Jurkat, Clone E6-1 (cell line): Measurements from ENCODE around the gene TIMM50. TPM values are rescaled to one million over a fixed set of nuclear protein-coding genes. Genes with fewer than 3 reads are reported as not detected.
A peak's percentile ranks its signal among the peaks of the same experiment; 100 is the strongest.
"Not testable (repeated sequence)": the region's sequence is repeated elsewhere in the genome, so short reads cannot be mapped to it uniquely, and the experiment has no call there.

Source experiments
- DNase-seq: peaks from one replicate; pipeline ENCODE4 v3.0.0-alpha.2; 2011; ENCODE audit warnings: low read depth, low spot score
- H3K4me3 ChIP-seq: 2 replicates; pipeline ENCODE4 v1.5.1; 2011; ENCODE audit warnings: mild to moderate bottlenecking, low read length, control low read depth, moderate library complexity
- polyA plus RNA-seq: library from polyadenylated mRNA; unstranded; fragments of >200 nt; gene quantifications from one replicate; pipeline ENCODE4 v1.2.1, GENCODE V29; 2012; ENCODE audit warnings: missing spikeins; ENCODE audit not compliant: insufficient read length, insufficient read depth

The TIMM50 gene
- polyA plus RNA-seq: 137 TPM

DNA sequence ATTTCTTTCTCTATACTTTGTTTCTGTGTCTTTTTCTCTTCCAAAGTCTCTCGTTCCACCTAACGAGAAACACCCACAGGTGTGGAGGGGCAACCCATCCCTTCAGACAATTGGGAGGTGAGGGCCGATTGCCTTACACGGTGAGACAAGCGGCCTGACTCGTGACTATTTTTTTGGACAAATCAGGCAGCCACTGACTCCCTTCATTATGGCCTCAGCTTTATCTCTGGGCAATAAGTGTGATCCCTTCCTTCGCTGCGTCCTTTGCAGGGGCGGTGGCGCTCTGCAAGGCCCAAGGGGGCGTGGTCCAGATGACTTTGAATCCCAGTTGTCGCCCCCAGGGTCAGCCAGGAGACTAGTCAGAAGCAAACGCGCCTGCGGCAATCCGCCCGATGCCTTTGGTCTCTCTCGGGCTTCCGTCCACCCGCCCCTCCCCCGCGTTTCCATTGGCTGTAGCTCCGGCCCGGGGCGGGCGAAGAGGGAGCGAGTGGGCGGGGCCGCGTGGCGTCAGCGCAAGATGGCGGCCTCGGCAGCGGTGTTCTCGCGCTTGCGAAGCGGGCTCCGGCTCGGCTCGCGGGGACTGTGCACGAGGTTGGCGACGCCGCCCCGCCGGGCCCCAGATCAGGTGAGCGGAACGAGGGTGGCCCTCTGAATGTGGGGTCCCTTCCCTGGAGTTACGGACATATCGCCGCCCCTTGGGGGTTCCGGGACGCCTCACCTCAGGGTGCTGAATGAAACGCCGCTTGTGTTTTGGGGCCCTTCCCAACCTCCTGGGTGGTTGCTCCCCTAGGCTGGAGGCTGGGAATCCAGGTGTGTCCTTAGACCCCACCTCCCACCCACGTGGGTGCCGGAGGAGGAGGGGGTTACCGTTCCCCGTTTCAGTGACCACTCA is at the start of gene TIMM50:
Gene TIMM50 (plus strand): TSS at position 502 of the 892 bp plus-strand sequence. CDS start 16 bp downstream, at position 518.
- peak within 1 kb of the TSS; percentile 98 for H3K4me3 ChIP-seq
- peak; percentile 91 for DNase-seq

DNA sequence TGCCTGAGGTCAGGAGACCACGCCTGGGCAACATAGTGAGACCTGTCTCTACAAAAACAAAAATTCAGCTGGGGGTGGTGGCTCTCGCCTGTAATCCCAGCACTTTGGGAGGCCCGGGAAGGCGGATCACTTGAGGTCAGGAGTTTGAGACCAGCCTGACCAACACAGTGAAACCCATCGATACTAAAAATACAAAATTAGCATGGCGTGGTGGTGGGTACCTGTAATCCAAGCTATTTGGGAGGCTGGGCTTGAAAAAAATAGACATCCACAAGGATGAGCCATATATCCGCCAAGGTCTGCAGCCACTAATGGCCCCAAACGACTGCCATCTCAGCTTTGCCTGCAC is 48.0 kb upstream of the TIMM50 start:
- no peak overlapping the region for H3K4me3 ChIP-seq
- no peak for DNase-seq

DNA sequence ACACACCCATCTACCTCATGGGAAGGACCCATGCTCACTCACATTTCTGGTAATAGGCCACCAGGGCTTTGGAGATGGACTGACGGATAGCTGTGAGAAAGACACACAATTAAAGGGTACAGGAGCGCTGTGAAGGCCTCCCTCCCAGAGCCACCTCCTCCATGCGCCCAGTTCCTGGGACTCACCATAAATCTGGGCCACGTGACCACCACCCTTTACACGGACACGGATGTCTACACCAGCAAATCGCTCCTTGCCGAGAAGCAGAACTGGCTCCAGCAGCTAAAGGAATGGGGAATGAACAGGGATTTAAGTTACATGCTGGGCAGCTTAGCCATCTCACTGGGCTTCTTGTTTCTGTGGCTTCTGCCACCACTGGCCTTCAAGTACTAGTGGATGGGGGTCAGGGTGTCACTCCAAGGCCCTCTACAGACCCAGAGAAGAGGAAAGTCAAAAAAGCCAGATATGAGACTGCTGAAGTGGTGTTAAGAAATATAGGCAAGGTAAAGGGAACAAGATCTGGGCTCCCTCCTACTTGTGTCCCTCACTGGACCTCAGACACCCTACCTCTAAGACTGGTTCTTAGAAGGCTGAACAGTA is 47.1 kb upstream of the TIMM50 start:
- no peak for DNase-seq

DNA sequence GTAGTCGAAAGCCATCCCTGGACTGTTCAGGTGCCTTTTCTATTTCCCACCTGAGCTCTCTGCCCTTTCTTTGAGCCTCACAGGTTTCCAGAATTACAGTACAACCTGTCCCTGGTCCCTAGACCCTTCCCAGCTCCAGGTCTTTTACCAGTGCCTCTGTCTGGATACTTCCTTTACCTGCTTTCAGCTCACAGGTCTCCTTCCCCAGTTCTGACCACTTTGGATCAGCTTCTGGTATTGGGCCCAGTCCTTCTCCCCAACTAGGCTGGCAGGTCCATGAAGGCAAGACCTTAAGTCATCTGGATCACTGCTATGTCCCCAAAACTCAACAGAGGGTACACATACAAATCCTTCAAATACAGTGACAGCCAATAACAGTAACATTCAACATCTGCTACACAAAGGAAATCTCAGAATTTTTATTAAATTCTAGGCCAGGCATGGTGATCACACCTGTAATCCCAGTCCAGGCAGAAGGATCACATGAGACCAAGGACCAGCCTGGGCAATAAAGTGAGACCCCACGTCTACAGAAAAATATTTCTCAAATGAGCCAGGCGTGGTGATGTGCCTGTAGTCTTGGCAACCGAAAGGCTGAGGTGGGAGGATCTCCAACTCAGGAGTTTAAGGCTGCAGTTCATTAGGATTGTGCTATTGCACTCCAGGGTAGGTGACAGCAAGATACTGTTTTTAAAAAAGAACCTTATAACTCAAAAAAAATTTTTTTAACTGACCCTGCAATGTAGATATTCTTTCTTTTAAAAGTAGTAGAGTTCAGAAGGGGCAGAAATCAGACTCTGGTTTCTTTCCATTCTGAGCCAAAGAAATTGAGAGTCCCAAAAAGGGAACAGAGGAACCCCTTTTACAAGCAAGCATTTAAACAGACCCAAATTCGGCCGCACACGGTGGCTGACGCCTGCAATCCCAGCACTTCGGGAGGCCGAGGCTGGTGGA is 46.2 kb upstream of the TIMM50 start:
- peak overlapping the region; percentile 96 for H3K4me3 ChIP-seq
- no peak for DNase-seq

More for the DNA sequence above, 47.1 kb upstream of the TIMM50 start:
- H3K4me3 ChIP-seq: no peak overlapping the region; the same call in 1 of the 2 replicates

DNA sequence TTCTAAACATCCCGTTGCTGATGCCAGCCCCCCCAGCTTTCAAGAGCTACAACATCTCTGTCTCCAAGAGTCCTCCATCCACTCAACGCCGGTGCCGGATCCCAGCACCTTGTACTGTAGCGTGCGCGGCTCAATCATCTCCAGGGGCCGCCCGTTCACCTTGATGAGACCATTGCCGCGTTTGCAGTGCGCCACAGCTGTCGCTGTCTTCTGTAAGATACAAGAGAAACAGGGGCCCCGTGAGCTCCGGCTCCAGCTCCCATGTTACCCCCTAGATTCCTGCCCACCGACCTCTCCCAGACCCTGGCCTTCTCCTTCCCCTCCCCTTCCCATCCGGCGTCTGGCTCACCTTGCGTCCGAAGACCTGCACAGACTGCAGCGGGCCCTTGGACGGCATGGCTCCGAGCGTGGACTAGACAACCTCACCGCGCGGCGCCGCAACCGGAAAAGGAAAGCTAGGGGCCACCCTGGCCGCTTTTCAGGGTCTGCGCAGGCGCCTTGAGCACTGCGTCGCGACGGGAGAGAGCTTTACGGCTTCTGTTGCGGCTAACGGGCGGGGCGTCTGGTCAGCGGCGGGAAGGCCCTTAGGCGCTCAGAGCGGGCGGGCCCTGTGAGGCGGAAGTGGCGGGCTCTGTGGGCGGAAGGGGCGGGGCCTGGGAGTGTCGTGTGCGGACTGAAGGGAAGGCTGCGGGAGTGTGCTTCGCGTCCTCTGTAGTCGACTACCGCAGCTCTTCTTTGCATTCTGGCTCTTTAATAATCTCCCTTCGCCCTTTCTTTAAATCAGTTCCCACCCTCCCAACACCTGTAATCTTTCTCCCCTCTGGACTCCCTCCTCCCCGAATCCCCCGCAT is 44.9 kb upstream of the TIMM50 start, which contains the start of gene RPS16:
Gene RPS16 (minus strand): TSS at position 451 of the 851 bp plus-strand sequence. CDS start 54 bp downstream, at position 397.
- DNase-seq: peak; percentile 95
- H3K4me3 ChIP-seq: peak within 1 kb of the TSS; percentile 96

DNA sequence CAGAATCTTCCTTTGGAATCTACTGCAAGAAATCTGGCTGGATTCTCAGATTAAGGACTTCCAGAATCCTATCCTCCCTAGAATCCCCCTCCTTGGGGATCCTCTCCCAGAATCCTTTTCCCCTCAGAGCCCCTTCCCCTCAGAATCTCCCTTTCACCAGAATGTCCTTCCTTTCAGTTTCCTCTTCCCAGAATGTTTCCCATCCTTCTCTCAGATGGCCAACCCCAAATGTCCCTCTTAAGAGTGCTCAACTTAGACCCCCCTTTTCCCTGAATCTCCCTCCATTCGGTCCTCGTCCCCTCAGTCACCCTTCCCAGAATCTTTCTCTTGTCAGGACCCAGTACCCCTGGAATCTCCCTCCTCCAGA is 44.3 kb upstream of the TIMM50 start:
- peak overlapping the region; percentile 96 for H3K4me3 ChIP-seq
- DNase-seq: no peak

DNA sequence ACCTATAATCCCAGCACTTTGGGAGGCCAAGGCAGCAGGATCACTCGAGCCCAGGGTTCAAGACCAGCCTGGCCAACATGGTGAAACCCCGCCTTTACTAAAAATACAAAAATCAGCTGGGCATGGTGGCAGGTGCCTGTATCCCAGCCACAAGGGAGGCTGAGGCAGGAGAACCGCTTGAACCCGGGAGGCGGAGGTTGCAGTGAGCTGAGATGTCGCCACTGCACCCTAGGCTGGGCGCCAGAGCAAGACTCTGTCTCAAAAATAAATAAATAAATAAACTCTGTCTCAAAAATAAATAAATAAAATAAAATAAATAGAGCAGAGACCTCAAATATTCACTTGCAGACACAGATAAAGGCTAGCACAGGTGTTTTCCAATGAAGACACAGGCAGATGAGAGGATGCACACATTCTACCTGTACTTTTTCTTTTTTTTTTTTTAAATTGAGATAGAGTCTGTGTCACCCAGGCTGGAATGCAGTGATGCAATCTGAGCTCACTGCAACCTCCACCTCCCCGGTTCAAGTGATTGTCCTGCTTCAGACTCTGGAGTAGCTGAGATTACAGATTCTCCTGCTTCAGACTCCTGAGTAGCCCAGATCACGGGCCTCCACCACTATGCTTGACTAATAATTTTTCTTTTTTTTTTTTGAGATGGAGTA is 42.2 kb upstream of the TIMM50 start:
- no peak for DNase-seq

DNA sequence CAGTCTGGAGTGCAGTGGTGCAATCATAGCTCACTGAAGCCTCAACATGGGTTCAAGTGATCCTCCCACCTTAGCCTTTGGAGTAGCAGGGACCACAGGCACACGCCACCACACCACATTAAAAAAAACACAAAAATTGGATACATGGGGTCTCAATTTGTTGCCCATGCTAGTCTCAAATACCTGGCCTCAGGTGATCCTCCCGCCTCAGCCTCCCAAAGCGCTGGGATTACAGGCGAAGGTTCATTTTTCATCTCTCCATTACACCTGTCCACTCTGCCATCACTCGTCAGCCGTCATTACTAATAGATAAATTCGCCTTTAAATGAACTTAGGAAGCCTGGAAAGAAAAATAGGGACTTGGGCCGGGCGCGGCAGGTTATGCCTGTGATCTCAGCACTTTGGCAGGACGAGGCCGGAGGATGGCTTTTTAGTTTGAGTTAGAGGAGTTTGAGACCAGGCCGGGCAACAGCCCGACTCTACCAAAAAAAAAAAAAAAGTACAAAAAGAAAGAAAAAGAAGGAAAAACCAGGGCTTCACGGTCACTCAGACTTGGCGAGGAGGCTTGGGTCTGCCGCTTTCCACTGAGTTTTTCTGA is 35.9 kb upstream of the TIMM50 start:
- H3K4me3 ChIP-seq: peak overlapping the region; percentile 99
- DNase-seq: no peak

More for the DNA sequence above, 42.2 kb upstream of the TIMM50 start:
- H3K4me3 ChIP-seq: no peak overlapping the region

DNA sequence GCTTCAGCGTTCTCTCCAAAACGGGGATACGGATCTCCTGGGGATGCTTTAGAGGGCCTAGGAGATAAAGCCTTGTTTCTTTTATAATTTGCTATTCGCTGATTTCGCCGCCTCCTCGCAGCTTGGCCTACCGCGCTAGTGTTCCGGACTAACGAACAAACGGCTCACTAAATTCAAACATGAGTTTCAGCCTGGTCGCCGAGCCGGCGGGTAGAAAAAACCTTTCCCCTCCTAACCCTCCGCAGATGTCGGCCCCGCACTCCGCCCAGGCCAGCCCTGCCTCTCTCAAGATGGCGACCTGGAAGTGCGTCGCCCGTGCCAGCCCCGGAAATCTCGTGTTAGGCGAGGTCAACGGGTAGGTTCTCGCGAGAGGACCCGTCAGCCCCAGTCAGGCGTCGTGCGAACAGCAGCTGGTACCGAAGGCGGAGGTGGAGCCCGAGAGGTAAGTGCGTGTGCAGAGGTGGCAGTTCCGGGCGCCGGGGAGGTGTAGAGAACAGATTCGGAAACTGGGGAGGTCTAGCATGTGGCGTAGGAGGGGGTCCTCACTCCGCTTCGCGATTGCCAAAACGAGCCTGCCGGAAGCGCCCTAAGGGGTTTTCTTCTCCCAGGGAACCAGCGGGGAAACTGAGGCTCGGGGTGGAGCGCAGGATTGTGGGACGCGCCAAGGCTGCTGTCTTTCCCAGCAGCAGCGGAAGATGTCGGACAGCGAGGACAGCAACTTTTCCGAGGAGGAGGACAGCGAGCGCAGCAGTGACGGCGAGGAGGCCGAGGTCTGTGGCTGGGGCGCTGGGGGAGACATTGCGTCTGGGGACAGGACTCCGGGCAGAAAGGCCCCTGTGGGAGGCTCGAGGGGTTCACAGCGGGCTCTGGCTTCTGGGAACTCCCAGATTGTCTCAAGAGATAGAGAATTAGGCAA is 35.2 kb upstream of the TIMM50 start, which contains the start of gene SUPT5H:
Gene SUPT5H (plus strand): TSS at position 387 of the 916 bp plus-strand sequence. CDS start 309 bp downstream, at position 696.
- peak; percentile 98 for DNase-seq
- peak within 1 kb of the TSS; percentile 99 for H3K4me3 ChIP-seq

DNA sequence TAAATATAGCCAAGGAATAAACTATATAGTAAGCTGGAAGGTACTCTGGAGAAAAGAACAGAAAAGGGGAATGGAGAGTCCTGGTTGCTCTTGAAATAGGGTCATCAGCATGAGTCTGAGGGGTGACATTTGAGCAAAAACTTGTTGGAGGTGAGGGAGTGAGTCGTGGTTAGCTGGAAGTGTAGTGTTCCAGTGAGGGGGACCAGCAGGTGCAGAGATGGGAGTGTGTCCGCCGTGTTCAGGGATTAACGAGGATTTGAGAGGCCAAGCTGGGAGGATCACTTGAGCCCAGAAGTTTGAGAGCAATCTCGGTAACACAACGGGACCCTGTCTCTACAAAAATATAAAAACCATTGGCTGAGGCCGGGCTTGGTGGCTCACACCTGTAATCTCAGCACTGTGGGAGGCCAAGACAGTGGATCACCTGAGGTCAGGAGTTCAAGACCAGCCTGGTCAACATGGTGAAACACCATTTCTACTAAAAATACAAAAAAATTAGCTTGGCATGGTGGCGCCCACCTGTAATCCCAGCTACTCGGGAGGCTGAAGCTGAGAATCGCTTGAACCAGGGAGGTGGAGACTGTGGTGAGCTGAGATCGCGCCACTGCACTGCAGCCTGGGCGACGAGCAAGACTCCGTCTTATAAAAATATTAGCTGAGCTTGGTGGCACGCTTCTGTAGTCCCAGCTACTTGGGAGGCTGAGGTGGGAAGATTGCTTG is 34.1 kb upstream of the TIMM50 start:
- H3K4me3 ChIP-seq: peak overlapping the region; percentile 99
- DNase-seq: no peak

DNA sequence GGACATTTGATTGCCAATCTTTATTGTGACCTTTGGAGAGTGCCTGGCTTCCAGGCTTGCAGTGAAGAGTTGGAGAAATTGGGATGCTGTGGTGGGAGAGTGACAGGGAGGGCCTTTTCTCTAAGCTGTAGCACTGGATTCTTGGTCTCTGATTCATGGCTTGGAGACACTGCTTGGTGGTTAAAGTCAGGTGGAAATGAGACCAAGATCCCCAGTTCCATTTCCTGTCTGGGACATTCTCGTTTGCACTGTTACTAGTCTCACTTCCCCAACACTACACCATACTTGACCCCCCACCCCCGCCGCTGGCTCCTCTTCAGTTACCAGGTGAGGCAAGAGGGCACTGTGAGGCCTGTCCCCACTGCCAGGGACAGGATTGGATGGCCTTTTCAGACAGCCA is 32.4 kb upstream of the TIMM50 start:
- no peak overlapping the region for H3K4me3 ChIP-seq
- DNase-seq: no peak

DNA sequence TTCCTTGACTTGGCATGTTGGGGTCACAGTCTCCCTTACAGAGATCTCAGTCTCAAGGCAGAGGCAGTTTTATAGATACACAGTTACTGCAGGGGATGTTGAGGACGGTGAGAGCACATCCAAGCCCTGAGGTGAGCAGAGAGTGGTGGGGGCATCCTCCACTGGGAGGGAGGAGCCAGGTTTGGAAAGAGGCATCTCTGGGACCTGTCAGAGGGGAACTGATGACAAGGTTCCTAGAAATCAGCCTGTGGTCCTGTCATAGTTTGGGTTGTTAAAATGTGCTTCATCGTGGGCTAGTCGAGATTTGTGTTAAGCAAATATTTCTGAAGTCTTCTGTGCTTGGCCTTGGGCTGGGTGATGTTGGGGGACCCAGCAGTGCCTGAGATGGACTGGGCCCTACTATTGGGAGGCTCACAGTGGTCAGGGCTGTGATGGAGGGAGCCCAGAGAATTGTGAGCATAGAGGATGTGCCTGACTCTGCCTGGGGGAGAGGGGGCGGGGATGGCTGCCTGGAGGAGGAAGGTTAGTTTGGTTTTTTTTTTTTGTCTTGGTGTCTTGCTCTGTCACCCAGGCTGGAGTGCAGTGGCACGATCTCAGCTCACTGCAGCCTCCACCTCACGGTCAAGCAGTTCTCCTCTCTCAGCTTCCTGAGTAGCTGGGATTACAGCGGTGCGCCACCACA is 31.4 kb upstream of the TIMM50 start:
- H3K4me3 ChIP-seq: no peak overlapping the region
- no peak for DNase-seq

DNA sequence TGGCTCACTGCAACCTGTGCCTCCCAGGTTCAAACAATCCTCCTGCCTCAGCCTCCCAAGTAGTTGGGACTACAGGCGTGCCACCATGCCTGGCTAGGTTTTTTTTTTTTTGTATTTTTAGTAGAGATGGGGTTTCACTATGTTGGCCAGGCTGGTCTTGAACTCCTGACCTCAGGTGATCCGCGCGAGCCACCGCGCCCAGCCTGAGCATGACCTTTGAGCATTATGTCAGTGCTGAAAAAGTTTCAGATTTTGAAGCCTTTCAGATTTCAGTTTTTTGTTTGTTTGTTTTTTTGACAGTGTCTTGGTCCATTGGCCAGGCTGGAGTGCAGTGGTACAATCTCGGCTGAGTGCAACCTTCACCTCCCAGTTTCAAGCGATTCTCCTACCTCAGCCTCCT is 29.4 kb upstream of the TIMM50 start:
- not testable (repeated sequence) for DNase-seq, H3K4me3 ChIP-seq

DNA sequence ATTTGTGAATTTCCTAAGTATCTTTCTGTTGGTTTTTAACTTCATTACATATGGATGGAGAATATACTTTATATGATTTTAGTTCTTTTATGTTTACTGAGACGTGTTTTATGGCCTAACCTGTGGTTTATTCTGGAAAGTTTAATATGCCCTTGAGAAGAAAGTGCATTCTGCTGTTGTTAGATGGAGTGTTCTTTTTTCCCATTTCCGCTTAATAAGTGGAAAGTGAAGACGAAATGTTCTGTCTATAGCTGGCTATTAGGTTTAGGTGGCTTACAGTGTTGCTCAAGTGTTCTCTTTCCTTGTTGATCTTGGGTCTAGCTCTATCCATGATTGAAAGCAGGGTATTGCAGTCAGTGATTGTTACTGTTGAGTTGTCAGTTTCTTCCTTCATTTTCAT is 17.2 kb upstream of the TIMM50 start:
- H3K4me3 ChIP-seq: no peak overlapping the region
- no peak for DNase-seq
